Measurements from ENCODE around the gene DRD2.
"Not testable (repeated sequence)": the region's sequence is repeated elsewhere in the genome, so short reads cannot be mapped to it uniquely, and the experiment has no call there.

Gene DRD2

DNA sequence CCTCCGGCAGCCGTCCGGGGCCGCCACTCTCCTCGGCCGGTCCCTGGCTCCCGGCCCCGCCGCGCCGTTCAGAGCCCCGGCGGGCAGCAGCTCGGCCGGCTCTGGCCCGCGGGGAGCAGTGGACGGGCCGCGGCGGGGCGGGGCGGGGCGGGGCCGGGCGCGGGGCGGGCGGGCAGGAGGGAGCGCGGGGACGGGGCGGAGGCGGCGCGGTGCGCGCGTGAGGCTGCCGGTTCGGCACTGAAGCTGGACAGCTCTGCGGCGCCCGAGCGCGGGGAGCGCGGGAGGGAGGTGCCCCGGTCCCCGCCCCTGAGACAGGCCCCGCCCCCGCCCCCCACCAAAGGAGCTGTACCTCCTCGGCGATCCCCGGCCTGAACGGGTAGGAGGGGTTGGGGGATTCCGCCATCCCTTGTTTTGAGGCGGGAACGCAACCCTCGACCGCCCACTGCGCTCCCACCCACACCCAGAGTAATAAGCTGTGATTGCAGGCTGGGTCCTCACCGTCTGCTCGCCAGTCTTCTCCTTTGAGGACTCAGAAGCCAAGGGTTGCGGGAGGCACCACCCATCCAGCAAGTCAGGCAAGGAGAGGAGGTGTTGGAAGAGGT is at the start of gene DRD2:
Gene DRD2 (minus strand): TSS at position 239 of the 602 bp plus-strand sequence. CDS start 50,747 bp downstream, outside the sequence.
- DNase-seq (ENCODE audit: low read depth) = no peak

GRCh38 chr11:113523906-113524305 is 48.7 kb upstream of the DRD2 start:
- DNase-seq (ENCODE audit: low read depth) = not testable (repeated sequence)

- DNase-seq (ENCODE audit: low read depth) = no peak
Measured at GRCh38 chr11:113521737-113522517, 46.7 kb upstream of the DRD2 start.

DNA sequence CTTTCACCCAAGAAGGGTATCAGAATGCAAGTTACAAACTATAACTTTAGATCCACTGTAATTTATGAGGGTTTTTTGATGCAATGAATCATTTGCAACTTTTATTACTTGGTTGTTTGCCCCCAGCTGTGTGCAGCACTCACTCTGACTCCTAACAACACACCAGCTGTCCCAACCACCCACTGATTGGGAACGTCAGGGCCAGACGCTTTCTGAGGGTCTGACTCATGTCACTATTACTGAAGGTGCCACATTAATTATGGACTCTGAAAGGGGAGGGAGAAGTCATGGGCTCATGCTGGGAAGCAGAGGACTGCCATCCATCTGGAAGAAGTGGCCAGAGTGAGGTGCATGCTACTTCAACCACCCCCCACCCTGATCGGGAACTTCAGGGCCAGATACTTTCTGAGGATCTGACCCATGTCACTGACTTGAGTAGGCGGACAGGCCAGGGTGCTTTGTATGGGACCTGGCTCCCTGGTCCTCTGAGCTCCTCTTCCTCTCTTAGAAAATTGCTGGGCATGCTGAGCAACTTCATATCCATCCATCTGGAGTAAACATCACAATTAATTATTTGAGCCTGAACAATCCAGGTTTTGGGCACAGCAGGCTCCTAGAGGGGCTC is 44.9 kb upstream of the DRD2 start:
- DNase-seq (ENCODE audit: low read depth) = no peak

DNA sequence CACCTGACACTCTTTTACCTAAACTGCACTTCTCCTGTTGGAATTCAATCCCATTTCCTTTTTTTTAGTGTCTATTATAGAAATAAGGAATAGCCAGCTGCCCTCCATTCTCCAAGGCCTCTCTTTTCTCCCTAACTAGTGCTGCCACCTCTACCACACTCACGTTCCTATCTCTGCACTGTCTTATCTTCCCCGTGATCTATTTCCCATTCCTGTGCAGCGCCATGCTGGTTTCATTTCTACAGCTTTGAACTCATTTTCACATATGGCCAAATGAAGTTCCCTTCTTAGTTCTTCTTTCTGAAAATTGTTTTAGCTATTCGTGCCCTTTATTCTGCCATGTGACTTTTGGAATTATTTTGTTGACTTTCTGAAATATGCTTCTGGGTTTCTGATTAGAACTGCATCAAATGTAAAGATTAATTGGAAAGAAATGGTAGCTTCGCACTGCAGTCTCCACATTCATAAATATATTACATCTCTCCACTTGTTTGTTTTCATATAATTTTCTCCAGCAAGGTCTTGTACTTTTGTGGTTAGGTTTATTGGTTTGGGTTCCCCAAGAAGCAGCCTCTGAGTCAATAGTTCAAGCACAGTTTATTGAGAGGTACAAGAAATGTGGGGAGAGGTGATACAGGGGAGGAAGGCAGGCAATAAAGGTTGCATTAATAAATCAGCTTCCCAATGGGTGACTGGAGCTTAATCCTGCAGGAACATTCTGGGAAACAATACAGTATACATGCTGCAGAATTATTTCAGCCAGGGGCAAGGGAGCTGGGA is 43.7 kb upstream of the DRD2 start:
- DNase-seq (ENCODE audit: low read depth) = no peak

- DNase-seq (ENCODE audit: low read depth) = no peak
Measured at GRCh38 chr11:113517361-113517760, 42.2 kb upstream of the DRD2 start.

DNA sequence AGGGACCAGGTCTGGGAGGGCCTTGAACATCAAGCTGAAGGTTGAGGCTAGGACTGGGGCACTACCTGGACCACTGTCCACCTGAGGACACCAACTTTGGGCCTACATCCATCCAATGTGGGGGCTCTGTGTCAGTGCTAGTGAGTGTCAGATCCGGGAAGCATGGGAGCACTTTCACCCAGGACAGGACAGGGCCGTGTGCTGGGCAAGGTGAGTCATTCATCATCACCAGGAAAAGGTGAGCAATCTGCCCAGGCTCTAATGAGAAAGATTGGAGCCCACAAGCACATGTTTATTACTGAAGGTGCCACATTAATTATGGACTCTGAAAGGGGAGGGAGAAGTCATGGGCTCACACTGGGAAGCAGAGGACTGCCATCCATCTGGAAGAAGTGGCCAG is 39.7 kb upstream of the DRD2 start:
- DNase-seq (ENCODE audit: low read depth) = no peak

DNA sequence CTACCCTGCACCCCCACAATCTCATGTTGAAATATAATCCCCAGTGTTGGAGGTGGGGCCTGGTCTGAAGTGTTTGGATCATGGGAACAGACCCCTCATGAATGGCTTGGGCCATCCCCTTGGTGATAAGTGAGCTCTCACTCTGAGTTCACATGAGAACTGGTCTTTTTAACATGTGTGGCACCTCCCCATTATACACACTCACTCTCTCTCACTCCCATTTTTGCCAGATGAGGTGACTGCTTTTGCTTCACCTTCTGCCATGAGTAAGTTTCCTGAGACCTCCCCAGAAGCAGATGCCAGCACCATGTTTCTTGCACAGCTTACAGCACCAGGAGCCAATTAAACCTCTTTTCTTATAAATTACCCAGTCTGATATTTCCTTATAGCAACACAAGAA is 32.1 kb upstream of the DRD2 start:
- DNase-seq (ENCODE audit: low read depth) = no peak

GRCh38 chr11:113506893-113507292 is 31.7 kb upstream of the DRD2 start:
- no peak for DNase-seq (ENCODE audit: low read depth)

- DNase-seq (ENCODE audit: low read depth) = no peak
Measured at GRCh38 chr11:113506461-113506860, 31.3 kb upstream of the DRD2 start.

- DNase-seq (ENCODE audit: low read depth) = no peak
Measured at GRCh38 chr11:113505541-113506375, 30.6 kb upstream of the DRD2 start.

DNA sequence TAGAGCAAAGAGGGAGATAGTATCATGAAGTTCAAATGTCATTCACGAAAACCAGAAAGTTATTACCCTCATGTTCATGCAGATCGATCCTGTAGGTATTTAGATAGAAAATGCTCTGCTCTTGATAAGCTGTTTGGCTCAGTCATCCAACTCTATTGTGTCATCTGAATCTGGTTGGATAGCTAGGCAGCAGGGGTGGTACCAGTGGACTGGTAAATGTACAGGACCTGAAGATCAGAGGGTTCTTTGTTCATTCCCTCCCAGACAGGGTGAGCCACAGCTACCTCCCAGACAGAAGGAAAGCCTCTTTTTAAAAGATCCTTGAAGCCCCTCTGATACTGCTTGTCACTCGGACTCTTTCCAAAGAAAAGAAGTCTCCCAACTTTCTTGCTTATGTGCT is 29.8 kb upstream of the DRD2 start:
- DNase-seq (ENCODE audit: low read depth) = no peak

- no peak for DNase-seq (ENCODE audit: low read depth)
Measured at GRCh38 chr11:113504586-113504985, 29.4 kb upstream of the DRD2 start.

DNA sequence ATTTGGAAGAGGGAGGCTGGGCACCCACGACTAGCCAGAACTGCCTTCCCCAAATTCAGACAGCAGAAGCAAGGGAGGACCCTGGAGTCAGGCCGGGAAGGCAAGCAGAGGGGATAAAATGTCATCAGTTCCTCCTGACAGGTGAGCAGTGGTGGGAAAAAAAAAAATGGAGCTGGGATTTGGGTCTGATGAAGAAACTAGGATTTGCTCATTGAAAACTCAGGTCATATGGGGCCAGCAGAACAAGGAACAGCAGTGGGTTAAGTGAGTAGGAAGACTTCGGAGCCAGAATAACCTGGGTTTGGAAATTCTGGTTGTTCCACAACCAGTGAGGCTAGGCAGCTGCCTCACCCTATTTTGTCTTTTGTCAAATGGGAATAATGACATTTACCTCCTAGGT is 28.9 kb upstream of the DRD2 start:
- DNase-seq (ENCODE audit: low read depth) = no peak

DNA sequence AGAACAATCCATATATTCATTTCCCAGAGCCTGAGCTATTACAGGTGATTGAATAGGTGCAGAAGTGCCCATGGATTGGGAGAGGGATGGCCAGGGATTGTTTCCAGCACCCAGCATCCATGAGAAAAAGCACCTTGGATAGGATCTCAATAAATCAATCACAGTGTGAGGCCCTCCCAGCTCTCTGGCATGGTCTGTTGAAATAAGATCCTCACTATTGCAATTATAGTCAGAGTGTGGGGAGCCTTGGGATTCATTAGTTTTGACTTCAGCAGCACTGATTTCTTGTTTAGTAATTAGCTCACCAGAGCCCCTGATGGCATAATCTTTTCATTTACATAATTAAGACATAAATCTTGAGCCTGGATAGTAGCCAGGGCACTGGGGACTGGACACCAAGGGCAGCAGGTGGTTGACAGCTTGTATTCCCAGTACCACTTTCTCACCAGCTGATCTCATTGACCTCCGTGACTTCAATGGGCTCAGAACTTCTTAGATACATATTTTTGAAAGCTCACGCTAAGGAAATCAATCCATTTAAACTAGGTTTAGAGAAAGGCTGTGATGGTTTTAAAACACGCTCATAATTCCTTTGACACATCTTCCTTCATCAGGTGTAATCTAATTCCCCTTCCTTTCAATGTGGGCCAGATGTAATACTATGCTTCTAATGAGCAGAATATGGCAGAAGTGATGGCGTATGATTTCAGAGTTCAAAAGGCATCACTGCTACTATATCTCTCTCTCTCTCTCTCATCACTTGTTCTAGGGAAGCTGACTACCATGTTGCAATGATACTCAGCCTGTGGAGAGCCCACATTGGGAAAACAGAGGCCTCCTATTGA is 22.1 kb upstream of the DRD2 start:
- DNase-seq (ENCODE audit: low read depth) = no peak

- DNase-seq (ENCODE audit: low read depth) = no peak
Measured at GRCh38 chr11:113496026-113496651, 20.9 kb upstream of the DRD2 start.

DNA sequence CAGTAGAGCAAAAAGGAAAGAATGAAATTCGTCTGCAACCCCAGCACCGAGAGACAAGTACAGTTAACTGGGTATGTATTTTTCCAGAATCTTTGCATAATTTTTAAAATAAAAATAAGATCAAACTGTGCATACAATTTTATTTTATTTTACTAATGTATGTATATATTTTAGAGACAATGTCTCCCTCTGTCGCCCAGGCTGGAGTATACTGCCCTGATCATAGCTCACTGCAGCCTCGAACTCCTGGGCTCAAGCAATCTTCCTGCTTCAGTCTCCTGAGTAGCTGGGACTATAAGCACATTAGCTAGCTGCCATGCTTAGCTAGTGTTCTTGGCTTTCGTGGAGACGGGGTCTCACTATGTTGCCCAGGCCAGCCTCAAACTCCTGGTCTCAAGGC is 18.8 kb upstream of the DRD2 start:
- no peak for DNase-seq (ENCODE audit: low read depth)

GRCh38 chr11:113493206-113493605 is 18.0 kb upstream of the DRD2 start:
- no peak for DNase-seq (ENCODE audit: low read depth)

GRCh38 chr11:113488931-113489351 is 13.7 kb upstream of the DRD2 start:
- DNase-seq (ENCODE audit: low read depth) = no peak

- DNase-seq (ENCODE audit: low read depth) = no peak
Measured at GRCh38 chr11:113487622-113488021, 12.4 kb upstream of the DRD2 start.

Data from HS-27A (cell line).